ENCODE measurements around the gene GRID2. TPM values are rescaled to one million over a fixed set of nuclear protein-coding genes. Genes with fewer than 3 reads are reported as not detected.

Gene GRID2
- total and polyA plus RNA-seq, 2 of the 13 experiments (the other 11 are each of a cell fraction or from before 2014, with no cell fraction given): not detected

GRCh38 chr4:93501946-93502345, 1198.2 kb downstream of the GRID2 start (continued):
- TF ChIP-seq, protein P1, sequence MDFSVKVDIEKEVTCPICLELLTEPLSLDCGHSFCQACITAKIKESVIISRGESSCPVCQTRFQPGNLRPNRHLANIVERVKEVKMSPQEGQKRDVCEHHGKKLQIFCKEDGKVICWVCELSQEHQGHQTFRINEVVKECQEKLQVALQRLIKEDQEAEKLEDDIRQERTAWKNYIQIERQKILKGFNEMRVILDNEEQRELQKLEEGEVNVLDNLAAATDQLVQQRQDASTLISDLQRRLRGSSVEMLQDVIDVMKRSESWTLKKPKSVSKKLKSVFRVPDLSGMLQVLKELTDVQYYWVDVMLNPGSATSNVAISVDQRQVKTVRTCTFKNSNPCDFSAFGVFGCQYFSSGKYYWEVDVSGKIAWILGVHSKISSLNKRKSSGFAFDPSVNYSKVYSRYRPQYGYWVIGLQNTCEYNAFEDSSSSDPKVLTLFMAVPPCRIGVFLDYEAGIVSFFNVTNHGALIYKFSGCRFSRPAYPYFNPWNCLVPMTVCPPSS (IDR thresholded peaks at IDR 0.05): no peak
- TF ChIP-seq ZNF296 (CRISPR knock-in tag; conservative IDR thresholded peaks at IDR 0.05) (no peak), ZNF441 (CRISPR knock-in tag; IDR thresholded peaks at IDR 0.05; ENCODE audit: borderline replicate concordance) (no peak), ARHGAP35 (CRISPR knock-in tag; IDR thresholded peaks at IDR 0.05; ENCODE audit: borderline replicate concordance) (no peak), NFE2L2 (IDR thresholded peaks at IDR 0.05; ENCODE audit: low read length) (no peak), ZNF33A (CRISPR knock-in tag; IDR thresholded peaks at IDR 0.05; ENCODE audit: borderline replicate concordance) (no peak), ZGPAT (CRISPR knock-in tag; IDR thresholded peaks at IDR 0.05) (no peak)

- POLR2A ChIA-PET: no interaction called here
- no peaks in the 10 kb centered on the region for H3K9me3 ChIP-seq (ENCODE audit: low read length)
- 0% methylated on average over 2 of the region's 2 CpGs for WGBS (ENCODE audit: low lambda C conversion rate)
- TF ChIP-seq JUN (CRISPR knock-in tag; IDR thresholded peaks at IDR 0.05) (no peak), NFE2 (CRISPR knock-in tag; IDR thresholded peaks at IDR 0.05) (no peak), ZNF670 (CRISPR knock-in tag; IDR thresholded peaks at IDR 0.05; ENCODE audit: borderline replicate concordance) (no peak), TEF (CRISPR knock-in tag; IDR thresholded peaks at IDR 0.05) (no peak), SAFB2 (CRISPR knock-in tag; IDR thresholded peaks at IDR 0.05; ENCODE audit: borderline replicate concordance, low read depth) (no peak), ZZZ3 (CRISPR knock-in tag; IDR thresholded peaks at IDR 0.05; ENCODE audit: borderline replicate concordance) (no peak), ZC3H13 (CRISPR knock-in tag; IDR thresholded peaks at IDR 0.05) (no peak), KLF9 (CRISPR knock-in tag; IDR thresholded peaks at IDR 0.05; ENCODE audit: low read depth) (no peak)
- TF ChIP-seq, protein P2, sequence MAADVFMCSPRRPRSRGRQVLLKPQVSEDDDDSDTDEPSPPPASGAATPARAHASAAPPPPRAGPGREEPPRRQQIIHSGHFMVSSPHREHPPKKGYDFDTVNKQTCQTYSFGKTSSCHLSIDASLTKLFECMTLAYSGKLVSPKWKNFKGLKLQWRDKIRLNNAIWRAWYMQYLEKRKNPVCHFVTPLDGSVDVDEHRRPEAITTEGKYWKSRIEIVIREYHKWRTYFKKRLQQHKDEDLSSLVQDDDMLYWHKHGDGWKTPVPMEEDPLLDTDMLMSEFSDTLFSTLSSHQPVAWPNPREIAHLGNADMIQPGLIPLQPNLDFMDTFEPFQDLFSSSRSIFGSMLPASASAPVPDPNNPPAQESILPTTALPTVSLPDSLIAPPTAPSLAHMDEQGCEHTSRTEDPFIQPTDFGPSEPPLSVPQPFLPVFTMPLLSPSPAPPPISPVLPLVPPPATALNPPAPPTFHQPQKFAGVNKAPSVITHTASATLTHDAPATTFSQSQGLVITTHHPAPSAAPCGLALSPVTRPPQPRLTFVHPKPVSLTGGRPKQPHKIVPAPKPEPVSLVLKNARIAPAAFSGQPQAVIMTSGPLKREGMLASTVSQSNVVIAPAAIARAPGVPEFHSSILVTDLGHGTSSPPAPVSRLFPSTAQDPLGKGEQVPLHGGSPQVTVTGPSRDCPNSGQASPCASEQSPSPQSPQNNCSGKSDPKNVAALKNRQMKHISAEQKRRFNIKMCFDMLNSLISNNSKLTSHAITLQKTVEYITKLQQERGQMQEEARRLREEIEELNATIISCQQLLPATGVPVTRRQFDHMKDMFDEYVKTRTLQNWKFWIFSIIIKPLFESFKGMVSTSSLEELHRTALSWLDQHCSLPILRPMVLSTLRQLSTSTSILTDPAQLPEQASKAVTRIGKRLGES (CRISPR knock-in tag; IDR thresholded peaks at IDR 0.05; ENCODE audit: borderline replicate concordance): no peak
- TF ChIP-seq, protein P3, sequence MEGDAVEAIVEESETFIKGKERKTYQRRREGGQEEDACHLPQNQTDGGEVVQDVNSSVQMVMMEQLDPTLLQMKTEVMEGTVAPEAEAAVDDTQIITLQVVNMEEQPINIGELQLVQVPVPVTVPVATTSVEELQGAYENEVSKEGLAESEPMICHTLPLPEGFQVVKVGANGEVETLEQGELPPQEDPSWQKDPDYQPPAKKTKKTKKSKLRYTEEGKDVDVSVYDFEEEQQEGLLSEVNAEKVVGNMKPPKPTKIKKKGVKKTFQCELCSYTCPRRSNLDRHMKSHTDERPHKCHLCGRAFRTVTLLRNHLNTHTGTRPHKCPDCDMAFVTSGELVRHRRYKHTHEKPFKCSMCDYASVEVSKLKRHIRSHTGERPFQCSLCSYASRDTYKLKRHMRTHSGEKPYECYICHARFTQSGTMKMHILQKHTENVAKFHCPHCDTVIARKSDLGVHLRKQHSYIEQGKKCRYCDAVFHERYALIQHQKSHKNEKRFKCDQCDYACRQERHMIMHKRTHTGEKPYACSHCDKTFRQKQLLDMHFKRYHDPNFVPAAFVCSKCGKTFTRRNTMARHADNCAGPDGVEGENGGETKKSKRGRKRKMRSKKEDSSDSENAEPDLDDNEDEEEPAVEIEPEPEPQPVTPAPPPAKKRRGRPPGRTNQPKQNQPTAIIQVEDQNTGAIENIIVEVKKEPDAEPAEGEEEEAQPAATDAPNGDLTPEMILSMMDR (CRISPR knock-in tag; IDR thresholded peaks at IDR 0.05): no peak
Measured at GRCh38 chr4:93502991-93503390, 1199.2 kb downstream of the GRID2 start.

More at GRCh38 chr4:93502991-93503390, 1199.2 kb downstream of the GRID2 start:
- FAIRE-seq (no peak), DNase-seq (ENCODE audit: low spot score) (no peak), ATAC-seq (no peak)
- Histone ChIP-seq H3K4me2 (ENCODE audit: low read depth, low read length) (no peak overlapping the region), H3K27ac (ENCODE audit: extremely low read length, insufficient read depth, low read length) (no peak overlapping the region), H3K4me1 (ENCODE audit: insufficient read depth, low read length) (no peaks in the 10 kb centered on the region), H4K20me1 (ENCODE audit: insufficient read depth, low read length) (no peaks in the 10 kb centered on the region), H3K36me3 (replicated peaks in 1 of 2; ENCODE audit: control insufficient read depth in 1 of 2, insufficient read depth in 2 of 2, low read length in 2 of 2) (no peaks in the 10 kb centered on the region), H3K9ac (ENCODE audit: insufficient read depth, low read depth, low read length) (no peak overlapping the region), H3K4me3 (replicated peaks in 1 of 3; ENCODE audit: insufficient read depth in 1 of 3, low read depth in 2 of 3, low read length in 3 of 3) (no peak overlapping the region), H3K27me3 (ENCODE audit: control insufficient read depth in 1 of 2, insufficient read depth in 2 of 2, low read length in 2 of 2) (no peaks in the 10 kb centered on the region), H2AFZ (ENCODE audit: low read length) (no peak overlapping the region), H3K79me2 (ENCODE audit: insufficient read depth, low read length) (no peaks in the 10 kb centered on the region)
- CTCF ChIA-PET (ENCODE audit: low intra/inter-chr PET ratio, low total read pairs): no interaction called here
- intact Hi-C loops (cut with micrococcal nuclease; ENCODE audit: unreplicated experiment): no loop called here
- in situ Hi-C loops (cut with HindIII; ENCODE audit: extremely low pct_ligation_motif_present, low pct_unique_long_range_greater_than_20kb): no loop called here
- no TSS peak for BruUV-seq (replicated peaks)

Data from HepG2 (cell line).